HepG2 (cell line): ENCODE measurements around the gene ACOT8. TPM values are rescaled to one million over a fixed set of nuclear protein-coding genes. Genes with fewer than 3 reads are reported as not detected.

ENCODE experiments used
- ATAC-seq: fragments of 200-7000 bp; cut with Tn5 transposase; 3 replicates; pipeline ENCODE4 v1.9.1; 2020; ENCODE audit warnings: mild to moderate bottlenecking, moderate library complexity
- BruUV-seq: library from RNA; stranded (reverse); fragments of 400-500 nt; replicated peaks from 2 replicates; lab custom pipeline; 2021; lab: Mats Ljungman, UMichigan
- CTCF ChIA-PET: fragments of 300-600 bp; formaldehyde crosslinking; extraction: SDS; loops from one replicate; lab custom pipeline; 2021; ENCODE audit warnings: low total read pairs, inconsistent platforms, low intra/inter-chr PET ratio; lab: Yijun Ruan, JAX
- POLR2A ChIA-PET: fragments of 350-600 bp; sonication (Branson Sonifier 250); formaldehyde crosslinking; loops from one replicate; lab custom pipeline; 2020; ENCODE audit warnings: antibody characterized with exemption, inconsistent platforms; lab: Yijun Ruan, JAX
- DNase-seq: peaks from one replicate; pipeline ENCODE4 v3.0.0-alpha.2; 2015; ENCODE audit warnings: low spot score
- FAIRE-seq: peaks from 3 replicates; lab custom pipeline; 2011; peaks lifted over from hg19 to GRCh38; lab: Jason Lieb, UNC
- H2AFZ ChIP-seq: one replicate; pipeline ENCODE4 v1.6.1; 2011; ENCODE audit warnings: low read length, inconsistent platforms
- H3K27ac ChIP-seq: fragments of 300-600 bp; 3 replicates; pipeline ENCODE4 v1.8.0; 2011; ENCODE audit warnings: mixed run types, mild to moderate bottlenecking, mixed read lengths, low read length, inconsistent platforms; ENCODE audit not compliant: insufficient read depth; ENCODE audit errors: extremely low read length
- H3K27me3 ChIP-seq, 2 experiments: fragments of 200-600 bp in 1 of 2; 2 replicates in 1 of 2; 3 replicates in 1 of 2; pipeline versions ENCODE4 v1.6.0 to v1.8.0; 2011; ENCODE audit warnings: low read length in 2 of 2, mild to moderate bottlenecking in 2 of 2, moderate library complexity in 2 of 2, inconsistent platforms in 1 of 2; ENCODE audit not compliant: insufficient read depth in 2 of 2, control insufficient read depth in 1 of 2
- H3K36me3 ChIP-seq, 2 experiments: fragments of 200-600 bp in 1 of 2; replicated peaks in 1 of 2; 2 replicates in 1 of 2; 3 replicates in 1 of 2; pipeline versions ENCODE4 v1.5.1 to v1.8.0; 2011; ENCODE audit warnings: low read length in 2 of 2, inconsistent platforms in 1 of 2; ENCODE audit not compliant: insufficient read depth in 2 of 2, control insufficient read depth in 1 of 2
- H3K4me1 ChIP-seq: 2 replicates; pipeline ENCODE4 v1.5.1; 2012; ENCODE audit warnings: low read length, inconsistent platforms; ENCODE audit not compliant: insufficient read depth
- H3K4me2 ChIP-seq: 2 replicates; pipeline ENCODE4 v1.6.0; 2011; ENCODE audit warnings: low read depth, low read length, inconsistent platforms
- H3K4me3 ChIP-seq, 3 experiments: fragments of 200-600 bp in 1 of 3; sonication (generic), shearing (Covaris generic) in 1 of 3; replicated peaks in 1 of 3; 2 replicates each; pipeline ENCODE4 v1.5.1; 2011 to 2016; ENCODE audit warnings: low read length in 3 of 3, inconsistent platforms in 2 of 3, low read depth in 2 of 3, mild to moderate bottlenecking in 2 of 3, control low read depth in 1 of 3, mixed read lengths in 1 of 3; ENCODE audit not compliant: insufficient read depth in 1 of 3
- H3K79me2 ChIP-seq: one replicate; pipeline ENCODE4 v1.6.1; 2011; ENCODE audit warnings: low read length, inconsistent platforms; ENCODE audit not compliant: insufficient read depth
- H3K9ac ChIP-seq: 2 replicates; pipeline ENCODE4 v1.6.0; 2011; ENCODE audit warnings: mild to moderate bottlenecking, low read depth, low read length, inconsistent platforms; ENCODE audit not compliant: insufficient read depth
- H3K9me3 ChIP-seq: 2 replicates; pipeline ENCODE4 v1.5.1; 2012; ENCODE audit warnings: mild to moderate bottlenecking, low read length
- H4K20me1 ChIP-seq: 2 replicates; pipeline ENCODE4 v1.6.0; 2011; ENCODE audit warnings: inconsistent platforms, mild to moderate bottlenecking, low read length, moderate library complexity; ENCODE audit not compliant: insufficient read depth
- ARID2 ChIP-seq: sonication (generic); formaldehyde crosslinking; IDR thresholded peaks from 2 replicates; pipeline ENCODE4 v1.8.1; 2022; ENCODE audit warnings: mild to moderate bottlenecking, missing genetic modification reagents, borderline replicate concordance
- HMG20A ChIP-seq: IDR thresholded peaks from 2 replicates; pipeline ENCODE4 v1.6.1; 2016; ENCODE audit warnings: borderline replicate concordance
- HOXA9 ChIP-seq: sonication (generic); formaldehyde crosslinking; IDR thresholded peaks from 2 replicates; pipeline ENCODE4 v1.8.1; 2022; ENCODE audit warnings: missing genetic modification reagents, mild to moderate bottlenecking, moderate library complexity, borderline replicate concordance
- JDP2 ChIP-seq: sonication (generic); formaldehyde crosslinking; IDR thresholded peaks from 2 replicates; pipeline ENCODE4 v1.8.1; 2022; ENCODE audit warnings: missing genetic modification reagents, borderline replicate concordance
- KDM5B ChIP-seq: sonication (generic); formaldehyde crosslinking; IDR thresholded peaks from 2 replicates; pipeline ENCODE4 v1.4.0; 2020; ENCODE audit warnings: missing genetic modification reagents, mild to moderate bottlenecking, borderline replicate concordance
- MIER2 ChIP-seq: IDR thresholded peaks from 2 replicates; pipeline ENCODE4 v1.6.1; 2016; ENCODE audit warnings: missing biosample characterization, missing genetic modification reagents
- NCOA1 ChIP-seq: sonication (generic); formaldehyde crosslinking; IDR thresholded peaks from 2 replicates; pipeline ENCODE4 v1.9.0; 2021; ENCODE audit warnings: missing genetic modification reagents
- NFIB ChIP-seq: sonication (generic); formaldehyde crosslinking; IDR thresholded peaks from 2 replicates; pipeline ENCODE4 v1.9.0; 2021; ENCODE audit warnings: missing genetic modification reagents, mild to moderate bottlenecking, borderline replicate concordance
- ONECUT2 ChIP-seq: sonication (generic); formaldehyde crosslinking; IDR thresholded peaks from 2 replicates; pipeline ENCODE4 v1.4.0; 2020; ENCODE audit warnings: missing genetic modification reagents
- RBAK ChIP-seq: sonication (generic); formaldehyde crosslinking; IDR thresholded peaks from 2 replicates; pipeline ENCODE4 v1.5.1; 2020; ENCODE audit warnings: mild to moderate bottlenecking, missing genetic modification reagents
- RBM22 ChIP-seq: fragments of 200-400 bp; formaldehyde crosslinking; optimal IDR thresholded peaks from 2 replicates; pipeline ENCODE3; 2017; ENCODE audit warnings: mild to moderate bottlenecking, low read length, moderate library complexity
- RFXAP ChIP-seq: sonication (generic); formaldehyde crosslinking; IDR thresholded peaks from 2 replicates; pipeline ENCODE4 v1.4.0; 2020; ENCODE audit warnings: missing genetic modification reagents, borderline replicate concordance
- SMC3 ChIP-seq: IDR thresholded peaks from 2 replicates; pipeline ENCODE4 v1.6.1; 2011; ENCODE audit warnings: low read length, improper control_type of control experiment
- THYN1 ChIP-seq: sonication (generic); formaldehyde crosslinking; IDR thresholded peaks from 2 replicates; pipeline ENCODE4 v1.8.1; 2023; ENCODE audit warnings: low read depth, mild to moderate bottlenecking, moderate library complexity, missing genetic modification reagents, borderline replicate concordance
- ZMYM2 ChIP-seq: sonication (generic); formaldehyde crosslinking; IDR thresholded peaks from 2 replicates; pipeline ENCODE4 v1.8.0; 2022; ENCODE audit warnings: mild to moderate bottlenecking, missing genetic modification reagents
- ZNF292 ChIP-seq: sonication (generic); formaldehyde crosslinking; IDR thresholded peaks from 2 replicates; pipeline ENCODE4 v1.8.1; 2022; ENCODE audit warnings: mild to moderate bottlenecking, low read depth, missing genetic modification reagents, borderline replicate concordance
- ZNF775 ChIP-seq: sonication (generic); formaldehyde crosslinking; IDR thresholded peaks from 2 replicates; pipeline ENCODE4 v1.4.0; 2020; ENCODE audit warnings: missing genetic modification reagents, mild to moderate bottlenecking, moderate library complexity, borderline replicate concordance
- WGBS: methylation state at CpG from one replicate; pipeline ENCODE4 v1.1.6; 2017; ENCODE audit warnings: low lambda C conversion rate; 5-methylcytosine and 5-hydroxymethylcytosine counted together
- in situ Hi-C: cut with HindIII; loops from 2 replicates; pipeline ENCODE4 v1.10.0; 2017; ENCODE audit warnings: low pct_unique_long_range_greater_than_20kb; ENCODE audit not compliant: extremely low pct_ligation_motif_present
- intact Hi-C: fragments of 100-400 bp; cut with micrococcal nuclease; formaldehyde crosslinking; loops from one replicate; pipeline ENCODE4 v1.10.0; 2022; ENCODE audit not compliant: unreplicated experiment
- polyA plus RNA-seq, 8 experiments: library from polyadenylated mRNA; depleted of rRNA in 3 of 8; stranded (reverse) in 7 of 8; unstranded in 1 of 8; fragments of >200 nt; fragmentation: Illumina TruSeq in 4 of 8; extraction: Trizol in 4 of 8; gene quantifications; 2 replicates each; pipeline versions ENCODE4 v1.2.1 to v1.2.3, GENCODE V29; 2011 to 2016; ENCODE audit warnings: low read depth in 4 of 8, missing spikeins in 1 of 8, mixed read lengths in 1 of 8; ENCODE audit not compliant: insufficient read depth in 1 of 8
- total RNA-seq, 5 experiments: library from RNA; depleted of rRNA; stranded (reverse); fragments of >200 nt; fragmentation: Illumina TruSeq; extraction: Trizol; gene quantifications; 2 replicates each; pipeline ENCODE4 v1.2.3, GENCODE V29; 2016; ENCODE audit warnings: low read depth in 1 of 5
- TF ChIP-seq, protein P1 (sequence below): sonication (generic); formaldehyde crosslinking; conservative IDR thresholded peaks from 2 replicates; pipeline ENCODE4 v1.5.0; 2020; ENCODE audit warnings: missing genetic modification reagents
- TF ChIP-seq, protein P2 (sequence below): sonication (generic); formaldehyde crosslinking; IDR thresholded peaks from 2 replicates; pipeline ENCODE4 v1.8.1; 2022; ENCODE audit warnings: low read depth, mild to moderate bottlenecking, missing genetic modification reagents

The ACOT8 gene
- total and polyA plus RNA-seq, 2 of the 13 experiments (the other 11 are each of a cell fraction or from before 2014, with no cell fraction given): 31.4 to 45.5 TPM

DNA sequence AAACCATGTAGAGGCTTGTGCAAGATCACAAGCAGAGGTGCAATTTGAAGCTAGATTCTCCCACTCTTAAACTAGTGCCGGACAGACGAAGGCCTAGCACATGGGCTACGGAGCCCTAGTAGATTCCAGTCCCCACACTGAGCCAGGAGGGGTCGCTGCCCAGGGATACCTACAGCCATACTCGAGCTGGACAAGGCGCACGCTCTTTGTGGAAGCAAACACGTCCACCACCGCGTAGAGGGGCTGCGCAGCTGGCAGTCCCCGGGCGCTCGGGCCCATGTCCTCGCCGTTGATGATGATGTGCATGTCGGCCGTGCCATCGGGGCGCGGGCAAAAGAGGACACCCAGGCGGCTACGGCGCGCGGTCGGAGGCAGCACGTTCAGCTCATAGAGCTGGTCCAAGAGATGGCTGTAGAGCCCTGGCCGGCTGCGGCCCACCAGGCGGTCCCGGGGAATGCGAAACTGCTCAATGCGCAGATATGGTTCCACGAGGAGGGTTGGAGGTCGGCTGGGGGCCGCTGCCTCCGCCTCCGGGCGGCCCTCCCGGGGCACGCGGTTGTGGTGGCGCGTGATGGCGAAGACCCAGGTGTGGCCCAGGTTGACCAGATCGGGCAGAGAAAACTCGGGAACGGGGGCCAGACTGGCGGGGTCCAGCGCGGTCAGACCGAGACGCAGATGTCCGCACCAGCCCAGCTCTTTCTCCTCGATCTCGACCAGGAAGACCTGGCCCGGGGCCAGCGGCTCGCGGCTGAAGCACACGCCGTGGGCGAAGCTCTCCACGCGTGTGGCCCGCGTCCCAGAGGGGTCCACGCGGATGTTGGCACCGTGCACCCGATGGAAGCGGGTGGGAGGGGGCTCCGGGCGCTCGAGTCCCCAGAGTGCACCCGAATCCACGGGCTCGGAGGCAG is 33.1 kb upstream of the ACOT8 start:
- 42% methylated on average over 60 of the region's 79 CpGs for WGBS
- H3K36me3 ChIP-seq: peaks cover 26 to 47% of the 10 kb centered on the region in 2 experiments
- peak; percentile 78 for FAIRE-seq
- intact Hi-C loops: loop anchor here (1.0 to 2.0 kb wide), 6 partner anchors 34 to 73 kb away; partner anchors contain the start of genes ACOT8, PCIF1, SNX21 and ZSWIM3
- peaks cover 32% of the 10 kb centered on the region for H3K79me2 ChIP-seq
- H3K9me3 ChIP-seq: no peaks in the 10 kb centered on the region
- H3K27me3 ChIP-seq: no peaks in the 10 kb centered on the region
- ChIA-PET POLR2A (interaction anchor here (0.7 to 8.1 kb wide), 28 partner anchors 9 to 98 kb away, joined by 3 to 164 read pairs (median 8); partner anchors contain the start of genes ACOT8, DNTTIP1, PCIF1 and PLTP), CTCF (interaction anchor here (1.2 to 2.6 kb wide), 5 partner anchors 43 to 91 kb away, joined by 3 to 19 read pairs (median 3); partner anchors contain the start of gene ZNF335)
- peak; percentile 87 for ATAC-seq
- no peaks in the 10 kb centered on the region for H4K20me1 ChIP-seq
- H3K4me2 ChIP-seq: peak overlapping the region; percentile 85
- in situ Hi-C loops: loop anchor here (5.0 kb wide), 2 partner anchors 42 to 72 kb away; partner anchors contain the start of gene PCIF1
- H3K4me1 ChIP-seq: peaks cover 45% of the 10 kb centered on the region
- peak overlapping the region; percentile 87 for H3K27ac ChIP-seq
- peak; percentile 92 for DNase-seq
- peak overlapping the region; percentile 87 for H3K9ac ChIP-seq
- TSS peak; percentile 70 for BruUV-seq
- peak overlapping the region; percentile 86 to 98 (median 96) for H3K4me3 ChIP-seq
- no peak overlapping the region for H2AFZ ChIP-seq
- no peak for TF ChIP-seq RBAK (CRISPR knock-in tag)
- TF ChIP-seq NCOA1 (CRISPR knock-in tag): 0 out of 2 replicates have a peak, but pooled peaks have one; percentile 13
- peak; percentile 88 for TF ChIP-seq SMC3
- TF ChIP-seq HOXA9: no peak; the same call in 1 of the 2 replicates
- TF ChIP-seq, protein P1, sequence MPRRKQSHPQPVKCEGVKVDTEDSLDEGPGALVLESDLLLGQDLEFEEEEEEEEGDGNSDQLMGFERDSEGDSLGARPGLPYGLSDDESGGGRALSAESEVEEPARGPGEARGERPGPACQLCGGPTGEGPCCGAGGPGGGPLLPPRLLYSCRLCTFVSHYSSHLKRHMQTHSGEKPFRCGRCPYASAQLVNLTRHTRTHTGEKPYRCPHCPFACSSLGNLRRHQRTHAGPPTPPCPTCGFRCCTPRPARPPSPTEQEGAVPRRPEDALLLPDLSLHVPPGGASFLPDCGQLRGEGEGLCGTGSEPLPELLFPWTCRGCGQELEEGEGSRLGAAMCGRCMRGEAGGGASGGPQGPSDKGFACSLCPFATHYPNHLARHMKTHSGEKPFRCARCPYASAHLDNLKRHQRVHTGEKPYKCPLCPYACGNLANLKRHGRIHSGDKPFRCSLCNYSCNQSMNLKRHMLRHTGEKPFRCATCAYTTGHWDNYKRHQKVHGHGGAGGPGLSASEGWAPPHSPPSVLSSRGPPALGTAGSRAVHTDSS (CRISPR knock-in tag): peak; percentile 93
- TF ChIP-seq HMG20A (CRISPR knock-in tag): peak; percentile 16; the same call in 1 of the 2 replicates
- no peak for TF ChIP-seq RBM22
- TF ChIP-seq ZNF292 (CRISPR knock-in tag): no peak
- peak; percentile 57; the same call in 1 of the 2 replicates for TF ChIP-seq ZMYM2 (CRISPR knock-in tag)
- peak; percentile 93 for TF ChIP-seq KDM5B (CRISPR knock-in tag)
- TF ChIP-seq MIER2: no peak
- TF ChIP-seq ONECUT2 (CRISPR knock-in tag): no peak
- 0 out of 2 replicates have a peak, but pooled peaks have one; percentile 1 for TF ChIP-seq THYN1 (CRISPR knock-in tag)
- TF ChIP-seq RFXAP (CRISPR knock-in tag): peak; percentile 57; the same call in 1 of the 2 replicates
- no peak for TF ChIP-seq ARID2
- no peak; the same call in 1 of the 2 replicates for TF ChIP-seq NFIB (CRISPR knock-in tag)
- no peak; the same call in 1 of the 2 replicates for TF ChIP-seq JDP2
- TF ChIP-seq ZNF775: no peak
- TF ChIP-seq, protein P2, sequence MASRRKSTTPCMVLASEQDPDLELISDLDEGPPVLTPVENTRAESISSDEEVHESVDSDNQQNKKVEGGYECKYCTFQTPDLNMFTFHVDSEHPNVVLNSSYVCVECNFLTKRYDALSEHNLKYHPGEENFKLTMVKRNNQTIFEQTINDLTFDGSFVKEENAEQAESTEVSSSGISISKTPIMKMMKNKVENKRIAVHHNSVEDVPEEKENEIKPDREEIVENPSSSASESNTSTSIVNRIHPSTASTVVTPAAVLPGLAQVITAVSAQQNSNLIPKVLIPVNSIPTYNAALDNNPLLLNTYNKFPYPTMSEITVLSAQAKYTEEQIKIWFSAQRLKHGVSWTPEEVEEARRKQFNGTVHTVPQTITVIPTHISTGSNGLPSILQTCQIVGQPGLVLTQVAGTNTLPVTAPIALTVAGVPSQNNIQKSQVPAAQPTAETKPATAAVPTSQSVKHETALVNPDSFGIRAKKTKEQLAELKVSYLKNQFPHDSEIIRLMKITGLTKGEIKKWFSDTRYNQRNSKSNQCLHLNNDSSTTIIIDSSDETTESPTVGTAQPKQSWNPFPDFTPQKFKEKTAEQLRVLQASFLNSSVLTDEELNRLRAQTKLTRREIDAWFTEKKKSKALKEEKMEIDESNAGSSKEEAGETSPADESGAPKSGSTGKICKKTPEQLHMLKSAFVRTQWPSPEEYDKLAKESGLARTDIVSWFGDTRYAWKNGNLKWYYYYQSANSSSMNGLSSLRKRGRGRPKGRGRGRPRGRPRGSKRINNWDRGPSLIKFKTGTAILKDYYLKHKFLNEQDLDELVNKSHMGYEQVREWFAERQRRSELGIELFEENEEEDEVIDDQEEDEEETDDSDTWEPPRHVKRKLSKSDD (CRISPR knock-in tag): peak; percentile 39; the same call in 1 of the 2 replicates
